Liver (tissue), 3 donors: ENCODE measurements around the gene SERPINA9.

Experiments used
- CTCF ChIP-seq: fragments of 150-350 bp; IDR thresholded peaks from 2 replicates; pipeline ENCODE4 v1.5.1; 2017; ENCODE audit warnings: improper control_type of control experiment, low read depth, low read length; ENCODE audit not compliant: missing input control
- FOXA2 ChIP-seq: IDR thresholded peaks from 2 replicates; pipeline ENCODE4 v1.6.1; 2016; ENCODE audit warnings: antibody characterized with exemption
- GABPA ChIP-seq, 2 donors: IDR thresholded peaks in 1 of 2; conservative IDR thresholded peaks in 1 of 2; 2 replicates each; pipeline ENCODE4 v1.6.1; 2016; ENCODE audit warnings: antibody characterized with exemption in 2 of 2, mild to moderate bottlenecking in 1 of 2, moderate library complexity in 1 of 2
- JUND ChIP-seq, 2 donors: IDR thresholded peaks; 2 replicates each; pipeline ENCODE4 v1.6.1; 2016; ENCODE audit warnings: antibody characterized with exemption in 2 of 2
- MAX ChIP-seq: IDR thresholded peaks from 2 replicates; pipeline ENCODE4 v1.6.1; 2016; ENCODE audit warnings: antibody characterized with exemption
- NR2F2 ChIP-seq: IDR thresholded peaks from 2 replicates; pipeline ENCODE4 v1.6.1; 2016; ENCODE audit warnings: antibody characterized with exemption
- RAD21 ChIP-seq, 2 donors: IDR thresholded peaks; 2 replicates each; pipeline ENCODE4 v1.6.1; 2016; ENCODE audit warnings: antibody characterized with exemption in 2 of 2, mild to moderate bottlenecking in 2 of 2
- REST ChIP-seq: IDR thresholded peaks from 2 replicates; pipeline ENCODE4 v1.6.1; 2016; ENCODE audit warnings: antibody characterized with exemption, mild to moderate bottlenecking
- RXRA ChIP-seq, 2 donors: IDR thresholded peaks; 2 replicates each; pipeline ENCODE4 v1.6.1; 2017 to 2018; ENCODE audit warnings: antibody characterized with exemption in 2 of 2, mild to moderate bottlenecking in 1 of 2
- SP1 ChIP-seq: IDR thresholded peaks from 2 replicates; pipeline ENCODE4 v1.6.1; 2018; ENCODE audit warnings: antibody characterized with exemption, mild to moderate bottlenecking
- TAF1 ChIP-seq: conservative IDR thresholded peaks from 2 replicates; pipeline ENCODE4 v1.6.1; 2016; ENCODE audit warnings: antibody characterized with exemption, mild to moderate bottlenecking
- YY1 ChIP-seq: IDR thresholded peaks from 2 replicates; pipeline ENCODE4 v1.6.1; 2016; ENCODE audit warnings: antibody characterized with exemption, mild to moderate bottlenecking
- donor health status: healthy.
- donor health status: healthy.

GRCh38 chr14:94445003-94445402 is 31.0 kb downstream of the SERPINA9 start:
- TF ChIP-seq CTCF (no peak), REST (no peak), NR2F2 (no peak), RAD21 (IDR thresholded peaks at IDR 0.05) (no peak), TAF1 (no peak), YY1 (no peak), RXRA (IDR thresholded peaks at IDR 0.05) (no peak), GABPA (IDR thresholded peaks at IDR 0.05 in 1 of 2, conservative IDR thresholded peaks at IDR 0.05 in 1 of 2) (no peak), MAX (no peak), SP1 (no peak), JUND (IDR thresholded peaks at IDR 0.05) (no peak), FOXA2 (no peak)
